Naive thymus-derived CD4-positive, alpha-beta T cell (primary cell): ENCODE data around the gene CTDSP2. TPM values are rescaled to one million over a fixed set of nuclear protein-coding genes. Genes with fewer than 3 reads are reported as not detected.
"Not testable (repeated sequence)": the region's sequence is repeated elsewhere in the genome, so short reads cannot be mapped to it uniquely, and the experiment has no call there.

Experiments
- ATAC-seq: fragments of 150-1000 bp; cut with Tn5 transposase; 2 replicates; pipeline ENCODE4 v1.10.0; 2021; ENCODE audit warnings: mild to moderate bottlenecking, moderate library complexity
- CTCF ChIA-PET: fragments of 350-600 bp; sonication (Branson Sonifier 250); formaldehyde crosslinking; loops from one replicate; lab custom pipeline; 2021; ENCODE audit warnings: antibody characterized with exemption; lab: Charles Lee
- POLR2A ChIA-PET: fragments of 350-600 bp; sonication (Branson Sonifier 250); formaldehyde crosslinking; loops from one replicate; lab custom pipeline; 2021; ENCODE audit warnings: antibody characterized with exemption, inconsistent platforms; lab: Charles Lee
- DNase-seq, 9 donors: peaks; one replicate each; pipeline versions ENCODE4 v3.0.0 to v3.0.0-alpha.2; 2020 to 2022; ENCODE audit warnings: mixed read lengths in 1 of 9
- H3K27ac ChIP-seq: one replicate; pipeline ENCODE4 v1.7.0; 2013; ENCODE audit warnings: mild to moderate bottlenecking, low read depth, low read length, moderate library complexity
- H3K27me3 ChIP-seq, 2 donors: one replicate each; pipeline ENCODE4 v1.7.0; 2013; ENCODE audit warnings: low read length in 2 of 2, mild to moderate bottlenecking in 2 of 2, moderate library complexity in 2 of 2; ENCODE audit not compliant: control insufficient read depth in 2 of 2, insufficient read depth in 2 of 2
- H3K36me3 ChIP-seq, 3 experiments: 1 replicate in 2 of 3; 2 replicates in 1 of 3; pipeline ENCODE4 v1.7.0; 2013; ENCODE audit warnings: low read length in 3 of 3, mild to moderate bottlenecking in 3 of 3, moderate library complexity in 1 of 3; ENCODE audit not compliant: insufficient read depth in 3 of 3, control insufficient read depth in 2 of 3
- H3K4me1 ChIP-seq, 2 donors: one replicate each; pipeline ENCODE4 v1.7.0; 2013; ENCODE audit warnings: low read length in 2 of 2, mild to moderate bottlenecking in 2 of 2, moderate library complexity in 1 of 2; ENCODE audit not compliant: control insufficient read depth in 2 of 2, insufficient read depth in 2 of 2
- H3K4me3 ChIP-seq: 2 replicates; pipeline ENCODE4 v1.7.0; 2013; ENCODE audit warnings: mild to moderate bottlenecking, low read length
- H3K9me3 ChIP-seq, 3 experiments: 1 replicate in 2 of 3; 2 replicates in 1 of 3; pipeline ENCODE4 v1.7.0; 2013; ENCODE audit warnings: low read length in 3 of 3; ENCODE audit not compliant: control insufficient read depth in 2 of 3
- H3K27ac Mint-ChIP-seq, 9 donors: one replicate each; pipeline ENCODE4 v1.8.0; 2020 to 2022; ENCODE audit warnings: mixed read lengths in 9 of 9, mild to moderate bottlenecking in 8 of 9, moderate library complexity in 5 of 9, inconsistent platforms in 2 of 9
- H3K27me3 Mint-ChIP-seq, 5 donors: one replicate each; pipeline ENCODE4 v1.8.0; 2021 to 2022; ENCODE audit warnings: mixed read lengths in 5 of 5, mild to moderate bottlenecking in 1 of 5
- H3K36me3 Mint-ChIP-seq, 5 donors: one replicate each; pipeline ENCODE4 v1.8.0; 2020 to 2022; ENCODE audit warnings: mixed read lengths in 5 of 5, mild to moderate bottlenecking in 3 of 5, inconsistent platforms in 1 of 5
- H3K4me1 Mint-ChIP-seq, 7 donors: one replicate each; pipeline ENCODE4 v1.8.0; 2020 to 2022; ENCODE audit warnings: mixed read lengths in 7 of 7, mild to moderate bottlenecking in 3 of 7, inconsistent platforms in 1 of 7
- H3K4me3 Mint-ChIP-seq, 10 donors: one replicate each; pipeline ENCODE4 v1.8.0; 2020 to 2022; ENCODE audit warnings: mild to moderate bottlenecking in 10 of 10, mixed read lengths in 10 of 10, moderate library complexity in 6 of 10, inconsistent platforms in 2 of 10
- H3K9me3 Mint-ChIP-seq, 11 donors: one replicate each; pipeline ENCODE4 v1.8.0; 2020 to 2022; ENCODE audit warnings: mixed read lengths in 11 of 11, mild to moderate bottlenecking in 4 of 11, inconsistent platforms in 1 of 11, moderate library complexity in 1 of 11
- intact Hi-C, 2 donors: fragments of 100-400 bp; cut with micrococcal nuclease; formaldehyde crosslinking; loops; one replicate each; pipeline ENCODE4 v1.15.1; 2023
- polyA plus RNA-seq, 2 donors: library from polyadenylated mRNA; unstranded; fragments of 300-500 nt; fragmentation: Illumina TruSeq; gene quantifications; one replicate each; pipeline ENCODE4 v1.2.3, GENCODE V29; 2021
- total RNA-seq, 6 experiments: library from RNA in 5 of 6; stranded (reverse) in 5 of 6; gene quantifications; 1 replicate in 5 of 6; 2 replicates in 1 of 6; pipeline ENCODE4 v1.2.3 and lab custom pipeline; 2021 to 2026

Gene CTDSP2
- total and polyA plus RNA-seq, 7 experiments from 2014 or later: 86.9 to 295 (median 130) TPM

- H3K27ac Mint-ChIP-seq: no peak overlapping the region
- H3K4me1 Mint-ChIP-seq: peaks cover 29 to 52% (median 44%) of the 10 kb centered on the region in 7 donors
Observed at GRCh38 chr12:57777911-57778310, 68.6 kb downstream of the CTDSP2 start.

GRCh38 chr12:57777367-57777766, 69.2 kb downstream of the CTDSP2 start:
- H3K4me1 Mint-ChIP-seq: peaks cover 28 to 49% (median 41%) of the 10 kb centered on the region in 7 donors
- H3K4me3 Mint-ChIP-seq: no peak overlapping the region
- ATAC-seq: no peak
- H3K27me3 Mint-ChIP-seq: peaks cover 0 to 3% (median 0%) of the 10 kb centered on the region in 5 donors
- H3K9me3 ChIP-seq: no peaks in the 10 kb centered on the region
- intact Hi-C loops: no loop called here
- H3K36me3 ChIP-seq: no peaks in the 10 kb centered on the region
- no peak for DNase-seq
- ChIA-PET POLR2A (interaction anchor here (0.7 to 1.2 kb wide), 3 partner anchors 18 to 66 kb away, joined by 3 to 5 read pairs (median 3); no protein-coding TSS in a partner anchor), CTCF (no interaction called here)
- peaks cover 0 to 5% (median 0%) of the 10 kb centered on the region in 11 donors for H3K9me3 Mint-ChIP-seq
- H3K27ac Mint-ChIP-seq: no peak overlapping the region
- peaks cover 23 to 29% of the 10 kb centered on the region in 2 donors for H3K4me1 ChIP-seq
- no peaks in the 10 kb centered on the region for H3K27me3 ChIP-seq
- H3K27ac ChIP-seq: no peak overlapping the region
- no peak overlapping the region for H3K4me3 ChIP-seq
- peaks cover 0 to 8% (median 0%) of the 10 kb centered on the region in 5 donors for H3K36me3 Mint-ChIP-seq

More at GRCh38 chr12:57777911-57778310, 68.6 kb downstream of the CTDSP2 start:
- peaks cover 0 to 6% (median 0%) of the 10 kb centered on the region in 11 donors for H3K9me3 Mint-ChIP-seq
- no peak overlapping the region for H3K4me3 Mint-ChIP-seq
- CTCF ChIA-PET: no interaction called here
- Histone ChIP-seq H3K27me3 (no peaks in the 10 kb centered on the region), H3K4me1 (peaks cover 25 to 30% of the 10 kb centered on the region in 2 donors), H3K27ac (no peak overlapping the region), H3K4me3 (no peak overlapping the region), H3K36me3 (peaks cover 0 to 4% (median 0%) of the 10 kb centered on the region in 3 experiments), H3K9me3 (no peaks in the 10 kb centered on the region)
- DNase-seq (no peak), ATAC-seq (no peak)
- H3K36me3 Mint-ChIP-seq: peaks cover 0 to 10% (median 3%) of the 10 kb centered on the region in 5 donors
- H3K27me3 Mint-ChIP-seq: peaks cover 0 to 2% (median 0%) of the 10 kb centered on the region in 5 donors
- intact Hi-C loops: no loop called here
- POLR2A ChIA-PET: interaction anchor here (0.7 to 0.8 kb wide), 2 partner anchors 19 to 20 kb away, joined by 3 to 5 read pairs; no protein-coding TSS in a partner anchor

- Histone ChIP-seq H3K4me1 (peaks cover 15 to 23% of the 10 kb centered on the region in 2 donors), H3K36me3 (peaks cover 0 to 3% (median 0%) of the 10 kb centered on the region in 3 experiments), H3K27ac (no peak overlapping the region), H3K4me3 (no peak overlapping the region), H3K27me3 (no peaks in the 10 kb centered on the region), H3K9me3 (no peaks in the 10 kb centered on the region)
- DNase-seq (no peak), ATAC-seq (no peak)
- H3K27me3 Mint-ChIP-seq: peaks cover 0 to 3% (median 0%) of the 10 kb centered on the region in 5 donors
- peaks cover 23 to 45% (median 37%) of the 10 kb centered on the region in 7 donors for H3K4me1 Mint-ChIP-seq
- H3K36me3 Mint-ChIP-seq: peaks cover 0 to 9% (median 0%) of the 10 kb centered on the region in 5 donors
- CTCF ChIA-PET: no interaction called here
- H3K4me3 Mint-ChIP-seq: no peak overlapping the region
- peak overlapping the region in 1 of 9 donors; percentile 86 for H3K27ac Mint-ChIP-seq
- intact Hi-C loops: no loop called here
- POLR2A ChIA-PET: interaction anchor here (1.2 kb wide), 2 partner anchors 12 to 17 kb away, joined by 3 to 5 read pairs; no protein-coding TSS in a partner anchor
- no peaks in the 10 kb centered on the region for H3K9me3 Mint-ChIP-seq
Observed at GRCh38 chr12:57776247-57776587, 70.3 kb downstream of the CTDSP2 start.

GRCh38 chr12:57775563-57776246, 70.8 kb downstream of the CTDSP2 start:
- no peak overlapping the region for H3K27ac ChIP-seq

GRCh38 chr12:57775044-57775443, 71.5 kb downstream of the CTDSP2 start:
- intact Hi-C loops: no loop called here
- Histone ChIP-seq H3K9me3 (no peaks in the 10 kb centered on the region), H3K4me3 (no peak overlapping the region), H3K27ac (no peak overlapping the region), H3K4me1 (peaks cover 6 to 16% of the 10 kb centered on the region in 2 donors), H3K36me3 (peaks cover 0 to 3% (median 0%) of the 10 kb centered on the region in 3 experiments), H3K27me3 (no peaks in the 10 kb centered on the region)
- no peak overlapping the region for H3K27ac Mint-ChIP-seq
- H3K27me3 Mint-ChIP-seq: peaks cover 0 to 3% (median 0%) of the 10 kb centered on the region in 5 donors
- H3K4me3 Mint-ChIP-seq: peak overlapping the region in 1 of 10 donors; percentile 48
- H3K9me3 Mint-ChIP-seq: no peaks in the 10 kb centered on the region
- DNase-seq (no peak), ATAC-seq (no peak)
- H3K4me1 Mint-ChIP-seq: peaks cover 20 to 42% (median 34%) of the 10 kb centered on the region in 7 donors
- ChIA-PET POLR2A (interaction anchor here (1.1 to 1.2 kb wide), 2 partner anchors 10 to 11 kb away, joined by 3 to 5 read pairs; no protein-coding TSS in a partner anchor), CTCF (interaction anchor here (0.6 to 1.3 kb wide), 2 partner anchors 18 to 190 kb away, joined by 4 read pairs; no protein-coding TSS in a partner anchor)
- H3K36me3 Mint-ChIP-seq: peaks cover 0 to 13% (median 0%) of the 10 kb centered on the region in 5 donors

More at GRCh38 chr12:57775563-57776246, 70.8 kb downstream of the CTDSP2 start:
- Mint-ChIP-seq H3K36me3 (peaks cover 0 to 9% (median 0%) of the 10 kb centered on the region in 5 donors), H3K4me3 (peak overlapping the region in 4 of 10 donors; percentile 8 to 54 (median 30)), H3K4me1 (peaks cover 24 to 45% (median 35%) of the 10 kb centered on the region in 7 donors), H3K27me3 (peaks cover 0 to 3% (median 0%) of the 10 kb centered on the region in 5 donors), H3K9me3 (no peaks in the 10 kb centered on the region), H3K27ac (peak overlapping the region in 3 of 9 donors; percentile 2 to 86 (median 5))
- H3K4me3 ChIP-seq: no peak overlapping the region
- no peaks in the 10 kb centered on the region for H3K27me3 ChIP-seq
- no peak for DNase-seq
- ChIA-PET CTCF (interaction anchor here (0.6 kb wide), 1 partner anchor 190 kb away, joined by 4 read pairs; no protein-coding TSS in a partner anchor), POLR2A (interaction anchor here (1.1 to 1.2 kb wide), 2 partner anchors 10 to 11 kb away, joined by 3 to 5 read pairs; no protein-coding TSS in a partner anchor)
- peaks cover 0 to 3% (median 0%) of the 10 kb centered on the region in 3 experiments for H3K36me3 ChIP-seq
- no peaks in the 10 kb centered on the region for H3K9me3 ChIP-seq
- intact Hi-C loops: no loop called here
- ATAC-seq: no peak
- H3K4me1 ChIP-seq: peaks cover 12 to 22% of the 10 kb centered on the region in 2 donors

- CTCF ChIA-PET: interaction anchor here (0.6 to 1.3 kb wide), 2 partner anchors 18 to 662 kb away, joined by 3 to 4 read pairs; no protein-coding TSS in a partner anchor
- peaks cover 6 to 11% of the 10 kb centered on the region in 2 donors for H3K4me1 ChIP-seq
- H3K27ac ChIP-seq, H3K27ac Mint-ChIP-seq, H3K4me3 ChIP-seq, H3K27me3 Mint-ChIP-seq, H3K9me3 Mint-ChIP-seq, H3K4me3 Mint-ChIP-seq, H3K9me3 ChIP-seq, ATAC-seq, H3K27me3 ChIP-seq, DNase-seq, intact Hi-C loops, H3K36me3 ChIP-seq: not testable (repeated sequence)
- POLR2A ChIA-PET: interaction anchor here (1.1 kb wide), 1 partner anchor 11 kb away, joined by 3 read pairs; no protein-coding TSS in a partner anchor
- Mint-ChIP-seq H3K36me3 (peaks cover 0 to 13% (median 3%) of the 10 kb centered on the region in 5 donors), H3K4me1 (peaks cover 24 to 42% (median 30%) of the 10 kb centered on the region in 7 donors)
Observed at GRCh38 chr12:57774634-57775033, 71.9 kb downstream of the CTDSP2 start.
